ENCODE data around the gene FOXK1.

The FOXK1 gene

DNA sequence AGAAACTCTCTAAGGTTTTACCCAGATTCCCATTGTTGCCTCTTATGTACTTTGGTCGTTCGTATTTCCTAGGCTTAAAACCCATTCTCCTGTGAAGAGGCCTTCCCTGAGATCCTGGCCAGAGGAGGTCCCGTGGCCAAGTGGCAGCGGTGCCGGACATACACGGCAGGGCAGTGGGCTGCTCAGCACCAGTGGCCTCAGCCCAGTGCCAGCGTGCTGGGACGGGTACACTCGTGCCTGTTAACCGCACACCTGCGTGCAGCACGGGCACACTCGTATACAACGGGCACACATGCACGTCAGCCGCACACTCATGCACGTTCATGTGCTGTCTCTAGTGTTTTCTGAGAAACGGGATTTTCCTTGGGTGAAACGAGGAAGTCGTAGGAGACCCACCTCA is 40.2 kb downstream of the FOXK1 start:
- no peak for DNase-seq (ENCODE audit: low read depth)
- TF ChIP-seq, protein P1, sequence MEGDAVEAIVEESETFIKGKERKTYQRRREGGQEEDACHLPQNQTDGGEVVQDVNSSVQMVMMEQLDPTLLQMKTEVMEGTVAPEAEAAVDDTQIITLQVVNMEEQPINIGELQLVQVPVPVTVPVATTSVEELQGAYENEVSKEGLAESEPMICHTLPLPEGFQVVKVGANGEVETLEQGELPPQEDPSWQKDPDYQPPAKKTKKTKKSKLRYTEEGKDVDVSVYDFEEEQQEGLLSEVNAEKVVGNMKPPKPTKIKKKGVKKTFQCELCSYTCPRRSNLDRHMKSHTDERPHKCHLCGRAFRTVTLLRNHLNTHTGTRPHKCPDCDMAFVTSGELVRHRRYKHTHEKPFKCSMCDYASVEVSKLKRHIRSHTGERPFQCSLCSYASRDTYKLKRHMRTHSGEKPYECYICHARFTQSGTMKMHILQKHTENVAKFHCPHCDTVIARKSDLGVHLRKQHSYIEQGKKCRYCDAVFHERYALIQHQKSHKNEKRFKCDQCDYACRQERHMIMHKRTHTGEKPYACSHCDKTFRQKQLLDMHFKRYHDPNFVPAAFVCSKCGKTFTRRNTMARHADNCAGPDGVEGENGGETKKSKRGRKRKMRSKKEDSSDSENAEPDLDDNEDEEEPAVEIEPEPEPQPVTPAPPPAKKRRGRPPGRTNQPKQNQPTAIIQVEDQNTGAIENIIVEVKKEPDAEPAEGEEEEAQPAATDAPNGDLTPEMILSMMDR (IDR thresholded peaks at IDR 0.05; ENCODE audit: low read length, missing control alignments), result no peak
- no peak overlapping the region for H3K4me3 ChIP-seq (replicated peaks; ENCODE audit: low read depth, low read length)

DNA sequence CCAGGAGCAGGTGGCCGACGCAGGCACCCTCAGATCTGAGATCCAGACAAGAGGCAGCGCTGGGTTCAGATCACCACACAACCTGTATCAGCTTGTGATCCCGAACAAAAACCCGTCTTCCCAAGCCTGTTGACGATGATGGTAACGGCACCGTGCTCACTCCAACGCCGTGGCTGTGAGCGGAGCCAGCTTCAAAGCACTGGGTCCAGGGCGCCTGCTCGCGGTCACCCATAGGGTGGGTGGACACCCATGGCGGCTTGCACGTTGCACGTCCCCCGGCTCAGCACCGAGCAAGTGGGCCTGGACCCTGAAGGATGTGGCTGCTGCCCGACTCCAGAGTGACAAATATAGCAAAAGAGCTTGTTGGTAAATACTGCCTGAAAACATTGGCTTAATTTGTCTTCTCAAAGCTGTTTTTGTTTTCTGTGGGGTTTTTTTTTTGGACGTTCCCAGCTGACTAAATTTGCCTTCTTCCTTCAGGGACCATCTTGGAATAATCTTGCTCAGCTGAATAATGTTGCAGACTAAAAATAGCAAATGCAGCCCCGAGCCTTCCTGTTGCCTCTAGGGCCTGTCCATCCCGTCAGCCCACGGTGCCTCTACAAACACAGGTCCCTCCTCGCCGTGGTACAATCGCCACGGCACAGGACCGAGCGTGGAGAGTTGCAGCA is 41.0 kb downstream of the FOXK1 start:
- no peak overlapping the region for H3K4me3 ChIP-seq (replicated peaks; ENCODE audit: low read depth, low read length)
- DNase-seq (ENCODE audit: low read depth), result no peak
- TF ChIP-seq, protein P1 (IDR thresholded peaks at IDR 0.05; ENCODE audit: low read length, missing control alignments), result no peak

DNA sequence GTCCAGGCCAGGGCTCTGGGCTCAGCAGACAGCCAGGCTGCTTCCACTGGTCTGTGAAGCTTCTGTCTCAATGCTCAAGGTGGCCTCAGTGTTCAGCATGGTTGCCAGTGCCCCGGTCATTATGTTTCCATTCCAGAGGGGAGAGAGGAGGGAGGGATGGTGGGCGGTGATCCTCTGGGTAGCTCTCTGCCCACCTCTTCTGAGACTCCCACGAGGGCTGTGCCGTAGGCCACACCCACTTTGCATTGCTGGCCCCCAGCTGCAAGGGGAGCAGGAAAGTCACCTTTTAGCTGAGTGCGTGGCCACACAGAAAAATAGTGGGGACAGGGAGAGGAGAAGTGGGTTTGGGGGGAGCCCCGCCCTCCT is 42.5 kb downstream of the FOXK1 start:
- H3K4me3 ChIP-seq (replicated peaks; ENCODE audit: low read depth, low read length), result peak overlapping the region; percentile 57
- TF ChIP-seq, protein P1 (IDR thresholded peaks at IDR 0.05; ENCODE audit: low read length, missing control alignments), result no peak
- peak; percentile 52 for DNase-seq (ENCODE audit: low read depth)

DNA sequence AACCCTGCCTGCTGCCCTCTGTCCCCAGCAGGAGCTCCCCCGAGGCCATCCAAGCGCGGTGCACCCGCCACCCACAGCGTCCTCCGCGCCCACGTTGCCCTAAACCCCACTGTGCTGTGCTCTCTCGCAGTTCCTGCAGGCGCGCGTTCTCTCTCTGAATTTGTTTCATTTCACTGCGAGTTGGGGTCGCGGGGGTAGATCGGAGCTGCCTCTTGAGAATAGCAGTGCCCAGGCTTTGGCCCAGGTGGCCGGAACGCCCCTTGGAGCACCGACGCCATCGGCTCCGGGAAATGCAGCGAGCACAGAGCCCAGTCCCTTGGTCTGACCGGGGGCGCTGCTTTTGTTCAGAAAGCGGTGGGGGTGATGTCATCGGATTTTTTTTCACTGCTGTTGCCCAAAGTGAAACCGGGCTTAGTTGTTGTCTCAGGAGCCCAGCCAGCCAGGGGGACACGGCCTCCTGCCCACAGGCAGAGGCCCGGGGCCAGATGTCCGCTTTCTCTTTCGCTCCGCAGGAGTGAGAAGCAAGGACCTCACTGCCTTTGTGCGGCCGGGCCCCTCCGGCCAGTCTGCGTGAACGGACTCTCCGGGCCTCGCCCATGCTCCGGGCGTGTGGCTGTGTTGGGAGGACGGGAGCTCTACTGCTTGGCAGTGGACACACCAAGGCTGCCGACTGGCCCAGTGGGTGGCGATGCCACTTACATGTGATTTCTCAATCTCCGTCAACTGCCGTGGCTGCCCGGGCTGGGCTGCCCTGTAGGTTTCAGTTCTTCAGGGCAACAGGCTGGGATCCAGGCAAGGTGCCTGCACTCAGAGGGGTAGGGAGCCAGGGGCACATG is 43.1 kb downstream of the FOXK1 start:
- H3K4me3 ChIP-seq (replicated peaks; ENCODE audit: low read depth, low read length), result peak overlapping the region; percentile 57
- DNase-seq (ENCODE audit: low read depth), result peak; percentile 93
- TF ChIP-seq, protein P1 (IDR thresholded peaks at IDR 0.05; ENCODE audit: low read length, missing control alignments), result no peak

DNA sequence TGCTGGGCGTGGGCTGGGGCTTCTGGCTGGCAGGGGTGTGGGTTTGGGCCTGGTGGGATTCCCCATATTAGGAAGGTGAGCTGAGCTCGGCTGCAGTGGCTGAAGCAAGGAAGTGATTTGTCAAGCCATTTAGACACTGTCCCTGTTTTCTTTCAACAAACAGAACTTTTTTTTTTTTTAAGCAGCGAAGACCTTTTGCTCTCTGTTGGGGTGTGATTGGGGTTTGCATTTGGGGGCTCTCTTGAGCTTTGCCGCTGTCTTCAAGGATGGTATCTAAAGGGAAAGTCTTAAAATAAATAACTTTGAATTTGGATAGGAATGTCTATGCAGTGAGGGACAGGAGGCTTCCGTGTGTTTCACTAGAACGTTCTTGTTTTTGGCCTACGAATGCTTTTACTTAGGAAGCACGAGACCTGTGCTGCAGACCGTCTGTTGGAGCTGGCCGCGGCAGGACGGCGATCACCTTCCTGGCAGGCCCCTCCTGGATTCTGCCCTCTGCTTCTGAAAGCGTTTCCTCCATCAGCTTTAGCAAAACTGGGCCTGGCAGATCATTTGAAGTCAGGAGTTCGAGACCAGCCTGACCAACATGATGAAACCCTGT is 43.9 kb downstream of the FOXK1 start:
- TF ChIP-seq, protein P1 (IDR thresholded peaks at IDR 0.05; ENCODE audit: low read length, missing control alignments), result no peak
- H3K4me3 ChIP-seq (replicated peaks; ENCODE audit: low read depth, low read length), result peak overlapping the region; percentile 57

DNA sequence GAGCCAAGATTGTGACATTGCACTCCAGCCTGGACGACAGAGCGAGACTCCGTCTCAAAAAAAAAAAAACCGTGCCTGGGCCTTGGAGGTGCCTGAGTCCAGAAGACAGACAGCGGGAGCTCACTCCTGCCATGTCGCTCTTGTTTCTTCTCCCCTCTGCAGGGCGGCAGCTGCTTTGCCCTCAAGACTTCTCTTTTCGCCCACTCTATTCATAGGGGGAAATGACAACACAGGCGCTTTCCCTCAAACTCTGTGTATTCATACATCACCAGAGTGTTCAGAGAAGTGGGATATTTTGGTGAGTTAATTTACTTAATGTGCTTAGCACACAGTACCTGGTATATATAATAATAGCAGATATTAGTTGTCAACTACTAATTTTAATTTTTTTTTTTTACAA is 44.5 kb downstream of the FOXK1 start:
- DNase-seq (ENCODE audit: low read depth), result no peak
- H3K4me3 ChIP-seq (replicated peaks; ENCODE audit: low read depth, low read length), result no peak overlapping the region
- TF ChIP-seq, protein P1 (IDR thresholded peaks at IDR 0.05; ENCODE audit: low read length, missing control alignments), result no peak

More for the DNA sequence above, 43.9 kb downstream of the FOXK1 start:
- no peak for DNase-seq (ENCODE audit: low read depth)

All from fibroblast of pulmonary artery (primary cell).